GM21576 (cell line): ENCODE measurements around the gene ANKRD16.
"Not testable (repeated sequence)": the region's sequence is repeated elsewhere in the genome, so short reads cannot be mapped to it uniquely, and the experiment has no call there.

ENCODE experiments used
- ATAC-seq: cut with Tn5 transposase; IDR thresholded peaks from one replicate; pipeline ENCODE4 v1.9.1; 2021; ENCODE audit warnings: mild to moderate bottlenecking, moderate library complexity; ENCODE audit not compliant: unreplicated experiment

Gene ANKRD16

DNA sequence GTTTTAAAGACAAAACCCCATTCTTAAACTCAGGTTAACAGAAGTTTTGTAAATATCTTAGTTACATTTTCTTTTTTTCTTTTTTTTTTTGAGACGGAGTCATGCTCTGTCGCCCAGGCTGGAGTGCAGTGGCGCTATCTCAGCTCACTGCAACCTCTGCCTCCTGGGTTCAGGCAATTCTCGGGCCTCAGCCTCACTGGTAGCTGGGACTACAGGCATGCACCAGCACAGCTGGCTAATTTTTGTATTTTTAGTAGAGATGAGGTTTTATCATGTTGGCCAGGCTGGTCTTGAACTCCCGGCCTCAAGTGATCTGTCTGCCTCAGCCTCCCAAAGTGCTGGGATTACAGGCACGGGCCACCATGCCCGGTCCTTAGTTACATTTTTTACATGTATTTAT, 12.7 kb downstream of the ANKRD16 start:
- not testable (repeated sequence) for ATAC-seq

DNA sequence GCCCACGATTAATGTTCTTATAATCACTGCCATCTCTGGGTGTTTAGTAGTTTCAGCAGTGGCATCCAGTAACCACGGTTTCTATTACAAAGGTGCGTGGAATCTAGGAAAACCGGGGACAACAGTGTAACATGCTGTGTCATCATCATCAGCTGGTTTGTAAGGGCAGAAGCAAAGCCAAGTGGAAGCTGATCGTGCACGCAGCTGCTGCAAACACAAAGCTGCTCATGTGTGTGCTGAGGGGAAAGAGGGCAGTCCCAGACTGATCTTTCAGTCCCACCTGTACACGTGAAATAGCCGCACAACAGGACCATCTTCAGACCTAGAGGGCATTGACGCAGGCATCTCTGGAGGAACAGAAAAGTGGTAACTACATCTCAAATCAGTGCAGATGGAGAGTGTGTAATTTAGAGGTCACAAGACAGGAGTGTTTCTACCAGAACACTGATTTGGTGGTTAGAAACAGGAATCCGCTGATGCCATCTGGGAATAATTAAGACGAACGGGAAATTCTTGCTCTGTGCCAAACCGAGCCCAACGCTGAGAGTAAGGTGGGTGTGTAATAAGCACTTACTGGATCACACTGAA, 13.4 kb downstream of the ANKRD16 start:
- no peak for ATAC-seq

DNA sequence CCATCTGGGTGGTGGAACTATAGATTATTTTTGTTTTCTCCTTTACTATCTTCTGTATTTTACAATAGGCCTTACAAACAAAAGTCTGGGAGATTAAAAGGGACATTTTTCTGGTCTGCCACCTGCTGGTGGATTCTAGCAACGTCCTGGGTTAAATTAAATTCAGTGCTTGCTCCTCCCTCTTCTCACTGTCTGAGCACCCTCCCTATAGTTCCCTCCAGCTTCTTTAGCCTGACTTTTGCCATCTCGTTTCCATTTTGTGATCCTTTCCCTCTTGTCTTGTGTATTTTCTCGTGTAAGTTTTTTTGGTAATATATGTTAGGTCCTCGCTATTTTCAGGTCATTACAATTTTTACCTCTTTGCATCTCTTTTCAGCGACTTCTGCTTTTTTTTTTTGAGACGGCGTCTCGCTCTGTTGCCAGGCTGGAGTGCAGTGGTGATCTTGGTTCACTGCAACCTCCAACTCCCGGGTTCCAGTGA, 16.1 kb downstream of the ANKRD16 start:
- ATAC-seq = peak; percentile 85

GRCh38 chr10:5871596-5871995, 18.1 kb downstream of the ANKRD16 start:
- ATAC-seq = no peak

DNA sequence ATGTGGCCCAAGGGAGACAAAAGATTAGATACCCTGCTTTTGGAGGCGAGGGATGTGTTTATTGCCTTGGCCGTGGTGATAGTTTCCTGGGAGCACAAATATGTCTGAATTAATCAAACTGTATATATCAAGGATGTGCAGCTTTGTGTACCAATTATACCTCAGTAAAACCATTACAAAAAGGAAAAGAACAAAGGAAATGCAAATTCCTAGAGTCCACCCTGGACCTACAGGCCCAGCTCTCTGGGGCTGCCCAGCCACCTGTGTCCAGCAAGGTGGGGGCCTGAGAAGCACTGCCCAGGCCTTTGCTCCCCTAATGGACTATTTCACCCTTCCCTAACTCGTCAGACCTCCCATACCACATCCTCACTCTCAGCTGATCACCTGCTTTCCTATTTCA, 20.5 kb downstream of the ANKRD16 start:
- no peak for ATAC-seq

GRCh38 chr10:5868383-5868782, 21.3 kb downstream of the ANKRD16 start:
- ATAC-seq = not testable (repeated sequence)

GRCh38 chr10:5867091-5867615, 22.5 kb downstream of the ANKRD16 start:
- ATAC-seq = not testable (repeated sequence)

DNA sequence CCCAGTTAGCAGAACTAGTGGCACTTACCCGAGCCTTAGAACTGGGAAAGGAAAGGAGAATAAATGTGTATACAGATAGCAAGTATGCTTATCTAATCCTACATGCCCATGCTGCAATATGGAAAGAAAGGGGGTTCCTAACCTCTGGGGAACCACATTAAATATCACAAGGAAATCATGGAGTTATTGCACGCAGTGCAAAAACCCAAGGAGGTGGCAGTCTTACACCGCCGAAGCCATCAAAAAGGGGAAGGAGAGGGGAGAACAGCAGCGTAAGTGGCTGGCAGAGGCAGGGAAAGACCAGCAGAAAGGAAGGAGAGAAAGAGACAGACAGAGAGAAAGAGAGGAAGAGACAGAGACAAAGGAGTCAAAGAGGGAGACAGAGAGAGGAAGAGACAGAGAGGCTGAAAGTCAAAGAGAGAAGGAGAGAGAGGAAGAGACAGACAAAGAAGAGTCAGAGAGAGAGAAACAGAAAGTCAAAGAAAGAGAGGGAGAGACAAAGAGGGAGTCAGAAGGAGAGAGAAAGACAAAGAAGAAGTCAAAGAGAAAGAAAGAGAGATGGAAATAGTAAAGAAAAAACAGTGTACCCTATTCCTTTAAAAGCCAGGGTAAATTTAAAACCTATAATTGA, 23.1 kb downstream of the ANKRD16 start:
- ATAC-seq = not testable (repeated sequence)

- ATAC-seq = not testable (repeated sequence)
Measured at GRCh38 chr10:5862981-5863685, 26.6 kb downstream of the ANKRD16 start.

- peak; percentile 93 for ATAC-seq
Measured at GRCh38 chr10:5862360-5862961, 27.2 kb downstream of the ANKRD16 start.

GRCh38 chr10:5860066-5860465, 29.6 kb downstream of the ANKRD16 start:
- ATAC-seq = no peak

GRCh38 chr10:5858811-5859210, 30.9 kb downstream of the ANKRD16 start:
- ATAC-seq = no peak

- ATAC-seq = no peak
Measured at GRCh38 chr10:5856701-5857004, 33.0 kb downstream of the ANKRD16 start.

DNA sequence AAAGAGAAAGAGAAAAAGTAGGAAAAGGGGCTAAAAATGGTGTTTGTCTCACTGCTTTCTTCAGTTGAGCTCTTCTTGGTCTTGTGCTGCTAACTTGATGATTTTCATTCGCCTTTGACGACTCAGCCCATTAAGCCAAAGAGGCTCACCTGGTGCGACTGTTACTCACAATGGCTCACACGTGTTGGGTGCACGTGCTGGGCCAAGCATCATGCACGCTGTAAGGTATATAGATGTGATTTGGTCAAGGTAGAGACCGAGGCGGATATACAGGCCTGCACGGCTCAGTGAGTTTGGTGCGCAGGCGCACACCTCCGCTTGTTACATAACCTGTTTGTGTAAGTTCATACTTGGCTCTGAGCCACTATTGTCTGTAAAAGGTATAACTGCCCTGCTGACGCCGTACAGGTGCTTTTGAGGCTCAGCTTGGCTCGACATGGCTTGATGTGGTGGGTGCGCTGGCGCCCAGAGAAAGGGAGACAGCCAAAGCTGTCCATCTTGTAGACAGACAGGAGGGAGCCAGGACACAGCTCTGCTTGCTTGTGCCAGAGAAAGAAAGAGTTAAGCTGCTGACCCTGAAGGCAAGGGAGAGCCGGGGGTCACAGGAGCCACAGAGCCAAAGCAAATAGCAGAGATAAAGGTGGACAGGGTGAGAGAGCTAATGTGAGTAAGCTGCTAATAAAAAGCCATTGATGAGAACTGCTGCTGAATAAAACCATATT, 33.6 kb downstream of the ANKRD16 start:
- ATAC-seq = no peak

DNA sequence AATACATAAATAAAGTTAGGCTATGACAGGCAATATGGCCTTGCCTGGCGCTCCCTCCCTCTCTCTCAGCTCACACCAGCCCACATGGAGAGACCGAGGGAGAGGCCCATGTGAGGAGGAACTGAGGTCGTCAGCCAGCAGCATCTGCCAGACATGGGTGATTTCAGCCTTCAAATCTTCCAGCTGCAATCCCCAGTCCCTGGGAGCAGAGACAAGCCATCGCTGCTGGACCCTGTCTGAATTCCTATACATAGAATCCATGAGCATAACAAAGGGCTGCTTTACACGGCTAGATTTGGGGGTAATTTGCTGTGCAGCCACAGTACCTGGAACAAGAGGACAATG, 35.6 kb downstream of the ANKRD16 start:
- no peak for ATAC-seq

- not testable (repeated sequence) for ATAC-seq
Measured at GRCh38 chr10:5846667-5847066, 43.0 kb downstream of the ANKRD16 start.

DNA sequence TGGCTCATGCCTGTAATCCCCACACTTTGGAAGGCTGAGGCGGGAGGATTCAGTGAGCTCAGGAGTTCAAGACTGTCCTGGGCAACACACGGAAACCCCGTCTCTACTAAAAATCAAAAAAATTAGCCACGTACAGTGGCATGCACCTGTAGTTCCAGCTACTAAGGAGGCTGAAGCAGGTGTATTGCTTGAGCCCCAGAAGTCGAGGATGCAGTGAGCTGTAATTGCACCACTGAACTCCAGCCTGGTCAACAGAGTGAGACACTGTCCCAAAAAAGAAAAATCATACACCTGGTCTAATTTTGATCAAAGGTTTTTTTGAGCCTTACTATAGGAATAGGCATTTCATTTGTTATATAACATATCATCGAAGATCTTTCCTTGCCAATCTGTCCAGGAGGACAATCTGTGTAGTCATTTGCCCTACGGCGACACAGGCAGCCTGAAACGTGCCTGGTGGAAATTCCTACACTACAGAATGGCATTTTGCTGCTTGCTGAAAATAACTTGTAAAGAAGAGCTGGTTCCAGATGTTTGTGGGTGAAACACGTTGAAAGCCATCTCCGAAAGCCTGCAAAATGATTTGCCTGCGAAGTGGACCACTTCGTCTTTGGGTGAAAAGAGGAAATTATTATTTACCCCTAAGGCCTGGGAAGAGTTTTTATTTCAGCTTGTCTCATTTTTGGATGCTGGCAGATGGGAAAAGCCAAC, 45.2 kb downstream of the ANKRD16 start:
- ATAC-seq = no peak

- ATAC-seq = no peak
Measured at GRCh38 chr10:5843686-5844344, 45.9 kb downstream of the ANKRD16 start.

- ATAC-seq = no peak
Measured at GRCh38 chr10:5841965-5842364, 47.7 kb downstream of the ANKRD16 start.
